PC-9 (cell line): ENCODE measurements around the gene URGCP.

Experiments
- EZH2 ChIP-seq: fragments of 200-600 bp; sonication (generic); IDR thresholded peaks from 2 replicates; pipeline ENCODE4 v1.8.0; 2017; ENCODE audit warnings: antibody characterized with exemption, low read depth
- TF ChIP-seq, protein P1 (sequence below): fragments of 200-600 bp; sonication (generic); conservative IDR thresholded peaks from 2 replicates; pipeline ENCODE4 v1.6.1; 2017; ENCODE audit warnings: mixed run types, antibody characterized with exemption, mild to moderate bottlenecking, moderate library complexity

DNA sequence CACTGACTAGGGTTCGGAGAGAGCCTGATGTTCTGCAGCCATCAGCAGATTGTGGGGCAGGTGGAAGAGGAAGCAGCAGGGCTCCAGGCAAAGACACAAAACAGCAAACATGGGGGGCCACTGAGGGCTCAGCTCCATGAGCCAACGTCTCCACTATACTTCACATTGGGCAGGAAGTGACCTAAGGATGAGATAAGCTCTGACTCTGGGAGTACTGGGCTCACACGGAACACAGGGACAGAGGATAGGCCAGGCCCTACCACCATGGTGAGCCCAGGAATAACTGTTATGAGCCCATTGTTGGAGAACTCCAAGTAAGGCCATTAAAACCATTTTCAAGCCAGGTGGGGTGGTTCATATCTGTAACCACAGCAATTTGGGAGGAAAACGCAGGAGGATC, 22.2 kb downstream of the URGCP start:
- TF ChIP-seq, protein P1, sequence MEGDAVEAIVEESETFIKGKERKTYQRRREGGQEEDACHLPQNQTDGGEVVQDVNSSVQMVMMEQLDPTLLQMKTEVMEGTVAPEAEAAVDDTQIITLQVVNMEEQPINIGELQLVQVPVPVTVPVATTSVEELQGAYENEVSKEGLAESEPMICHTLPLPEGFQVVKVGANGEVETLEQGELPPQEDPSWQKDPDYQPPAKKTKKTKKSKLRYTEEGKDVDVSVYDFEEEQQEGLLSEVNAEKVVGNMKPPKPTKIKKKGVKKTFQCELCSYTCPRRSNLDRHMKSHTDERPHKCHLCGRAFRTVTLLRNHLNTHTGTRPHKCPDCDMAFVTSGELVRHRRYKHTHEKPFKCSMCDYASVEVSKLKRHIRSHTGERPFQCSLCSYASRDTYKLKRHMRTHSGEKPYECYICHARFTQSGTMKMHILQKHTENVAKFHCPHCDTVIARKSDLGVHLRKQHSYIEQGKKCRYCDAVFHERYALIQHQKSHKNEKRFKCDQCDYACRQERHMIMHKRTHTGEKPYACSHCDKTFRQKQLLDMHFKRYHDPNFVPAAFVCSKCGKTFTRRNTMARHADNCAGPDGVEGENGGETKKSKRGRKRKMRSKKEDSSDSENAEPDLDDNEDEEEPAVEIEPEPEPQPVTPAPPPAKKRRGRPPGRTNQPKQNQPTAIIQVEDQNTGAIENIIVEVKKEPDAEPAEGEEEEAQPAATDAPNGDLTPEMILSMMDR = no peak
- TF ChIP-seq EZH2 = no peak
